HG03064 (cell line): Measurements from ENCODE around the gene RBM19.
"Not testable (repeated sequence)": the region's sequence is repeated elsewhere in the genome, so short reads cannot be mapped to it uniquely, and the experiment has no call there.

Experiments used
- ATAC-seq: cut with Tn5 transposase; IDR thresholded peaks from one replicate; pipeline ENCODE4 v1.9.1; 2021; ENCODE audit warnings: low read depth; ENCODE audit not compliant: unreplicated experiment

Gene RBM19

DNA sequence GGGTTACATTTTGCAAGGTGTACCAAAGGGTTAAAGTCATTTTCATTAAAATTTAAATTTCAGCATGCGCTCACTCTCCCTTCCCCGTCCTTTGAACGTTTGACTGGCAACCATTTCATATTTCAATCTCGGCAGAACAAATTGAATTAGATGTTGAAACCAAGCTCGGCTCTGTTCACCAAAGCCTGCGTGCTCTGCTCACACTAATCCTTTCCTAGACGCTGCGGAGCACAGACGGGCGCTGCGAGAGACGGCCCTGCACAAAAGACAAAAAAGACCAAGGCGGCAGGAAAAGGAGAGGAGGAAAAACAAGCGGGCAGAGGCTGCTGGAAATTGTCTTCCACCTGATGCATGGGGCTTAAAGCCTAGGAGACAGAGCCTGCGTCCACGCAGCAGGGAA is 149.3 kb downstream of the RBM19 start:
- ATAC-seq, result no peak

DNA sequence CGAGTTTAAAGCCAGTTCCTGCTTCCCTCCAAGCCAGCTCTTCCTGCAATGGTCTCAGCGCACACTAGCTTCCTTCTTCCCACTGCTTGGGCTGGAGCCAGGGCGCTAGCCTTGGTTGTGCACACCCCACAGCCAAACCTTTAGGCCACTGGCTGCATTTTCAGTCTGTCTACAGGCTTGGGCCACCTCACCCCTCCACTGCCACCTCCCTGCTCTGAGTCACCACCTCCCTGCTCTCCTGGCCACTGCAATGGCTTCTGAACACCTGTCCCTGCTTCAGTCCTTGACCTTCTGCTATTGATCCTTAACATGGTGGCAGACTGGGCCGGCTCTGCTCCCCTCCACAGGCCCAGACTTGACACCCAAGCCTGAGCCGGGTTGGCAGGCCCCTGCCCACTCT is 151.1 kb downstream of the RBM19 start:
- ATAC-seq, result no peak

DNA sequence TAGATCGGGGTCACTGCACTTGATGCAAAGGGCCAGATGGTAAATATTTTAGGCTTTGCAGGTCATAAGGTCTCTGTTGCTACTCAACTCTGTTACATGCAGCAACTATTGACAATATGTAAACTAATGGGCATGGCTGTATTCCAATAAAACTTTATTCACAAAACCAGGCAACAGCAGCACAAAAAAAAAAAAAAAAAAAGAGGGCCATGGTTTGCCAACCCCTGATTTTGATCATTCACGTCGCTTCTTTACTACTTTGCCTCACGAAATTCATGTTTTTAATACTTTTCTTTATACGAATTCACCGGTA is 152.9 kb downstream of the RBM19 start:
- no peak for ATAC-seq

DNA sequence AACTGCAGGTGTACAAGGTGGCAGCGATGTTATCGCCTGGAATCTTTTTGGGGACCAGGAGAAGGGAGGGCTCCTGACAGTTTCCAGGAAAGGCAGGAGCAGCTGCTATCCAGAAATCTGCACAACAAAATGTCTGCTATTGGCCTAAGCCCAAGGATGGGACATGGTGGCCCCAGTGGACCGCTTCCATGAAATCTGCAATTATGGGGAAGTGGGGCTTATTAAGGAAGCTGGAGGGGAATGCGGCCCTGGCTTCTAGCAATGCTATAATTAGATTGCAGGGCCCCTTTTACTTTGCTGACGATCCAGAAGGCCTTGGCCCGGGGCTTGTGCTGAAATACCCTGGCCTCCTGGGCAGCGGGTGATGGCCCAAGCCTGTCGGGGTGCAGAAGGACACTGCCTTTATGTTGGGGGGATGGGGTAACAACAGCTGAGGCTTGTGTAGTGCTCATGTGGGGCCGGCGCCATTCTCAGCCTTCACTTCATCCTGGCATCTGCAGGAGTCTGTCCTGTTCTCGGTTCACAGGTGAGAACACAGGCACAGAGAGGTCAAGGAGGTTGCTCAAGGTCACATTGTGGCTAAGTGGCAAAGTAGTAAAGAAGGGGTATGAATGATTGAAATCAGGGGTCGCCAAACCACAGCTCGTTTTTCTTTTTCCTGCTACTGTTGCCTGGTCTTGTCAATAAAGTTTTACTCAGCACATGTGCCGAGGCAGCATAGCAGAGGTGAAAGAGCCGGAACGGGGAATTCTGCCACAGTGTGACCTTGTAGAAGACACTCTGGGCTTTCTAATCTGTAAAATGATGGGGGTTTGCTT is 153.5 kb downstream of the RBM19 start:
- no peak for ATAC-seq

DNA sequence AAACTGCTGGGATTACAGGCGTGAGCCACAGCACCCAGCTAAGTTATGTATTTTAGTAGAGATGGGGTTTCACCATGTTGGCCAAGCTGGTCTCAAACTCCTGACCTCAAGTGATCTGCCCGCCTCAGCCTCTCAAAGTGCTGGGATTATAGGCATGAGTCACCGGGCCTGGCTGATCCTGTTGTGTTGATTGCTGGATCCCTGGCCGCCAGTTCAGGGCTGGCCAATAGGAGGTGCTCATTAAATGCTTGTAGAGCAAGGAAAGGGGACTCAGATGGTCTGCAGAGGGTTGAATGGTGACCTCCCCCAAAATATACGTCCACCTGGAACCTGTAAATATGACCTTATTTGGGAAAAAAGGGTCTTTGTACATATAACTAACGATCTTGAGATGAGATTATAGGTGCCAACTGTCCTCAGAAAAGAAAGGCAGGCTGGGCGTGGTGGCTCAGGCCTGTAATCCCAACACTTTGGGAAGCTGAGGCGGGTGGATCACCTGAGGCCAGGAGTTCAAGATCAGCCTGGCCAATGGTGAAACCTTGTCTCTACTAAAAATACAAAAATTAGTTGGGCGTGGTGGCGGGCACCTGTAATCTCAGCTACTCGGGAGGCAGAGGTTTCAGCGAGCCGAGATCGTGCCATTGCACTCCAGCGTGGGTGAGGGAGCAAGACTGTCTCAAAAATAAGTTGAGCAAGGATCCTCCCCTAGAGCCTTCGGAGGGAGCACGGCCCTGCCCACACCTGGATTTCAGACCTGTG is 156.5 kb downstream of the RBM19 start:
- not testable (repeated sequence) for ATAC-seq

DNA sequence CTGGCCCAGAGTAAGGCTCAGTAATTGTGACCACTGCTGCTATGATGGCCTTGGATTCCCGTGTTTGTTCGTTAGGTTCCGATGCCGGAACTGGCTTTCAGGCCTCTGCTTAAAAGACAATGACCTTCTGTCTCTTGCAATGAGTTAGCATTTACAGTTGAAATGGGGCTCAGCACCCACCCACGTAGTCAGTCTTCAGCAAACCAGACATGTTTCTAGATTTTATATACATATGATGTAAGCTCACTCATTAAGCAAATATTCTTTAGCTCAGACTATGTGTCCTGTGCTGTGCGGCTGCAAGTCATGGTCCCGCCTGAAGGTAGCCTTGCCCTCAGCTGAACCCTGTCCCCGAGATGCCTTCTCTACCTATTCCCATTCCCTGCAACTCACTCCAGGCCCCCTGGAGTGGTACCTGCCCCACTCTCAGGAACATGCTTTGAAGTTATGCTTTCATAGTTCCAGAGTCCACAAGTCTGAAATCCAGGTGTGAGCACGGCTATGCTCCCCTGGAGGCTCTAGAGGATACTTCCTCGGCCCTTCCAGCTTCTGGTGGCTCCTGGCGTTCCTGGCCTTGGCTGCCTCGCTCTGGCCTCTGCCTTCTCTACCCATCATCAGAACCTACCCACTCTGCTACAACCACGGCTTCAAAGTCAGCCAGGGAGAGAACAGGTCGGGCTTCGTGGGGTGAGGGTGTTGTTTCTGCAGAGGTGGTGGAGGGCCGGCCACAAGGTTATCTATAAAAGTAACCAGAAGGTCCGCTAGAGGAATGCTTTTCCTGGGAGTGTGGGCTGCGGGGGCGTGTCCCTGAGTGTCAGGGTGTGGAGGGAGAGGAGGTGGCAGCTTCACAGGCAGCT is 157.8 kb downstream of the RBM19 start:
- no peak for ATAC-seq

DNA sequence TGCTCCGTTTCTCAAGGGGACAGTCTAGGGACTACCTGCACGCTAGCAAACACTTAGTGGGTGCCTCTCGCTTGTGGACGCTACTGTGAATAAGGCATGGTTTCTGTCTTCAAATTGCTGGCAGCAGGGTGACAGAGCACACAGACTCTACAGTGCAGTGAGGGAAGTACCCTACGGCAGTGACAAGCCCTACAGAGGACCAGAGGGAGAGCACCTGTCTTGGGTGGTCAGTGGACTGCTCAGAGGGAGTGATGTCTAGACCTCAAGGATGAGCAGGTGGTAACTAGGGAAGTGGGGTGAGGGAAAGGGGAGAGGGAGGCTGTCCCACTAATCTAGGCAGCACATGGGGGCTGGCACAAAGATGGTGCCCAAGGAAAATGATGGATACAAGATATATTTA is 160.5 kb downstream of the RBM19 start:
- no peak for ATAC-seq

DNA sequence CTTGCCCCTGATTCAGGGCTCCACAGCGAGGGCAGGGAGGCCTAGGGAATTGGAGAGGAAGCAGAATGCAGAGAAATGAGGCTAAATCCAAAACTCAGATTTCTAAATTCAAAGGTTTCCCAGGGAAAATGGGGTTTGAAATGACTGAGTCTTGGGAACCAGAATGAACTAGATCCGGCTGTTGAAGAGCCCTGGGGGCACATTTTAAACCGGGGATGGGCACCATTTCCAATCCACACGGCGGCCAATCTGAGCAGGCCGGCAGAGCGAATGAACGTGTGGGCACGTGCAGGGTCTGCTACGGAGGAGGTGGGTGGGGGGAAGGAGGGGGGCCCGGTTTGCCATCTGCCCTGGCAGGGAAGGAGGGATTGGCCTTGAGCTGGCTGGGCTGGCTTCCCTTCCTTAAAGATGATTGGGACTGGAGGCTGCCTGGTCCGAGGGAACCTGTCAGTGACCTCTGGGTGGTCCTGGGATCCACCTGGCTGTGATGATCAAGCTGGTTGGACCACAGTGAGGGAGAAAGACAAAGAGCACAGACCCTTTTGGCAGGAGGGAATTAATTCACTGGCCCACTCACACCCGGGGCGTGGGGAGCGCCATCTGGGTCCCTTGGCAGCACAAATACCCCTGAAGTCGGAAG is 161.0 kb downstream of the RBM19 start:
- no peak for ATAC-seq

DNA sequence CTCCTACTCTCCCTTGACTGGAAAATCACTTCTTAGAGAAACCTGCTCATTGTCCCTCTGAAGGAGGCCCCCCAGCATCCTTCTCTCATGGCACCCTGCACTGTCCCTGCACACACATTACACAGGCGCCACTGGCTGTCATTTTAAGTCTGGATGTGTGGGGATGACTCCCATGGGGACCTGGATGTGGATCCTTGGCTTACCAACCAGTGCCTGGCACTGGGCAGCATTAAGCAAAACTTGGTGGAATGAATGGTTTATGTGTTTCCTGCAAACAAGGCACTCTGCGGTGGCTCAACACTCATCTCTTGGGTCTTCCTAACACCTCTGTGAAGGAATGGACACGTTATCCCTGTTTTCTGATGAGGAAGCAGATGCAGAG is 162.4 kb downstream of the RBM19 start:
- no peak for ATAC-seq

DNA sequence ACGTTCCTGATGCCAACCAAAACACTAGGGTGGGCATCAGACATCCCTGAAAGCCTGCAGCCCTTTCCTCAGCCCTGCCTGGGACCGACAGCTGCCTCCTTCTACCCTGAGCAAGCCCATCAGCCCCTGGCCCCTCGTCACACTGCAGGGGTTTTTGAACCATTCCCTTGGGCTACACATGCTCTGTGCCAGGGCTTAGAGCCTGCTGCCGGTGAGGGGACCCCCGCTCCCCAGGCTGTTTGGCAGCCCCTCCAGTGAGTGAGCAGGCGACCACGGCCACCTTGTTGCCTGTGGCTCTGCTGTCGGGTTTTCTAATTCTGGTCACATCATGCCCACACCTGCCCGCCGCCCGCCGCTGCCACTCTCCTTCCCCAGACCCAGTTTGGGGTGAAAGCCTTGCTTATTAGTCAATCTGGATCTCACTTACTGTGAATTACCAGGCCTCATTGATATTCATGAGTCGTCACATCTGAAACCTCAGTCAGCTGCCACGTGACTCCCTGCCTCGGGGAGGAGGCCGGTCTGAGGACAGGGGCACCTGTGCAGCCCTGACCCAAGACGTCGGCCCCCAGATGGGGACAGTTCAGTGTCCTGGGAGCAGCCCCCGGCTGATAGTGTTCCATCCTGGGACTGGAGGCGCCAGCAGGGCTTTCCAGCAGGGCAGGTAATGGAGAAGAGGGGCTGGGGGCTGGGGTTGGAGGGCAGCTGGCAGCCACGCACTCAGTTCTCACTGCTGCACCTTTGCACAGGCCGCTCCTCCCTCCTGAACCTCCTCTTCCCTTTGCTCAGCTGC is 163.0 kb downstream of the RBM19 start:
- ATAC-seq, result no peak

DNA sequence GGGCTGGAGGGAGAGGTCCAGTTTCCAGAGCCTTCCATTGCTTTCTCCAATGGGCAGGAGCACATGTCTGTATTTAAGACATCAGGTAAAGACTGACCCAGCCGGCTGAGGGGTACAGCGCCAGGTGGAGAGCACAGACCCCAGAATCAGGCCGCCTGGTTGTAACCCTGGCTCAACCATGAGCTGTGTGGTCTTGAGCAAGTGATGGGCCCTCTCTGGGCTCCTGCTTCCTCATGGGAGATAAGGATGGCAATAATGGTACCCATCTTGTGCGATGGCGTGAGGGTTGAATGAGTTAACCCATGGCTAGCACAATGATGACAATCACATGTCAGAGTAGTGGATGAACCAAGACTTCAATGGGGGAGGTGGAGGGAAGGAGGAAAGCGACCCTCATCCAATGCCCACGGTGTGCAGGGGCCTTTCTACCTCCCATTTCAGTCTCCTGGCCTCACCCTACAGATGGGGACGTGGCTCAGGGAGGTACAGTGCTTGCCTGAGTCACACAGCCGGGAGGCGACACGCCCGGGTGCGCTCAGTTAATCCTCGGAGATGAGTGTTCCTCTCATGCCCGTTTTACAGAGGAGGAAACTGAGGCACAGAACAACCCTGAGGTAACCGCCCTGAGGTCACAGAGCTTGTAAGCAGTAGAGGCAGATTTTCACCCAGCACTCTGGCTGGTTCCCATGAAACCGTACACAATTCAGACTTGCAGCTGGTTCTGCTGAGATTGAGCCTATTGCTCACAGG is 163.9 kb downstream of the RBM19 start:
- ATAC-seq, result no peak

DNA sequence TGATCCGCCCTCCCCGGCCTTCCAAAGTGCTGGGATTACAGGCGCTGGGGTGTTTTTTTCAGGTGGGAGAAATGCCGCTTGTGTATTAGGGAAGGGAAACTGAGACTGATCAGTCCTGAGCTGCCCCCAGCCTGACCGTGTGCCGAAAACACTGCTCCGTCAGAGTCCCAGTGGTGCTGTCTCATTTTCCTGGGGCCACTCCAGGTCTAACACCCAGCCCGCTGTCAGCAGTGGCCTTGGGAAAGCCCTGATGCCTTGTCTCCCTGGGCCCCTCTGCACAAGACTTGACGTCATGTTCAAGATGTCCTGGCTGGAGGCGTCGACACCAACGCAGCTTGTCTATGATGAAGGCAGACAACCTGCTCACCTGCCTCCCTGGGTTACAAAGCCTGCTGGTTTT is 165.9 kb downstream of the RBM19 start:
- no peak for ATAC-seq

DNA sequence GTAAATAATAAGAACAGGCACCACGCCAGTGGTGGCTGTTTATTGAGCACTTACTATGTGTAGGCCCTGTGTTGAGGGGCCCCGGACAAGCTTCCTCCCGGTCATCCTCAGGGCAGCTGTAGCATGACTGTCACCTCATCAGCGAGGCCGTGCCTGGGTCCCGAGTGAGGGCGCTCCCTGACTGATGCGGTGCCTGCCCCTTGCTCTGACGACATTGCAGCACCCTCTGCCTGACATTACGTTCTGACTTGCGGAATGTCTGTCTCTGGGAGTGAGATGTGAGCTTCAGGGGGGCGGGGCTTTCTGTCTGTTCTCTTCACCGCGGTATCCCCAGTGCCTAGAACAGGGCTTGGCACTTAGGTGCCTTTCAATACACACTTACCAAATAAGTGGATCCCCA is 167.6 kb downstream of the RBM19 start:
- ATAC-seq, result no peak

DNA sequence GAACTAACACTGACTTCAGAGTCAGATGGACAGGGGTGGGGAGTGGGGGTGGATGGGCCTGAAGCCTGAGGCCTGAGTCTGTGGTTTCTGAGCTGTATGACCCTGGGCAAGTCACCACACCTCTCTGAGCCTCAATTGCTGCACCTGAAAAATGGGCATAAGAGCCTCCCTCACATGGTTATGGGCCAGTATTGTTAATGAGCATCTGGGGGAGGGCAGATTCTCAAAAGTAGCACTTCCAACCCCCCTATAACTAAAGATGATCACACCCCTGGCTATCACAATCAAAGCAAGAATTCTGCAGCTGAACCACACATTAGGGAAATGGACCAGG is 168.6 kb downstream of the RBM19 start:
- no peak for ATAC-seq

DNA sequence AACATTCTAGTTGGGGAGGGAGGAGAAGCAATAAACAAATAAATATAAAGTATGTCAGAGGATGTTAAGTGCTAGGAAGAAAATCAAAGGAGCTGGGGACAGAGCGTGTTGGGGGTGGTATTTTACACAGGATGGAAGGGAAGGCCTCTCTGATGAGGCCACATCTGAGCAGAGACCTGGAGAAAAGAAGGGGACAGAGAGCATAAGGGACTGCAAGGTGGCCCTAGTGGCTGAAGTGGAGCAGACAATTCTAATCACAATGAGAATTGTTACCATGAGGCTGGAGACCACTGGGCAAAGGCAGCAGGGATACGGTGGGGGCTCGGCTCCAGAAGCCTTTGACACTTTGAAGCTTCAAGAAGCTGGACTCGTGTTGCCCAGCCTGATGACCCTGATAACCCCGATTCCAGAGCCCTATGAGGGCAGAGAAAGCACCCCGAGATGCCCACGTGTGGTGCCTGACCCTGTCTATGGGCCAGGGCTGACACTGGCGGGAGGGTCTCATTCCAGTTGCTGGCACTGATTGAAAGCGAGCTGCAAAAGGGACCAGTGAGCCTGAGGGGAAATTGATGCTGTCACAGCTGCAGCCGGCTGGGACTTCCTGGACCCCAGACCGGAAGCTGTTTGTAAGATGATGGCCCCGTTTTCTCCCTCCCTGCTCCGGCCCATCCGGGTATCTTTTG is 169.1 kb downstream of the RBM19 start:
- no peak for ATAC-seq

DNA sequence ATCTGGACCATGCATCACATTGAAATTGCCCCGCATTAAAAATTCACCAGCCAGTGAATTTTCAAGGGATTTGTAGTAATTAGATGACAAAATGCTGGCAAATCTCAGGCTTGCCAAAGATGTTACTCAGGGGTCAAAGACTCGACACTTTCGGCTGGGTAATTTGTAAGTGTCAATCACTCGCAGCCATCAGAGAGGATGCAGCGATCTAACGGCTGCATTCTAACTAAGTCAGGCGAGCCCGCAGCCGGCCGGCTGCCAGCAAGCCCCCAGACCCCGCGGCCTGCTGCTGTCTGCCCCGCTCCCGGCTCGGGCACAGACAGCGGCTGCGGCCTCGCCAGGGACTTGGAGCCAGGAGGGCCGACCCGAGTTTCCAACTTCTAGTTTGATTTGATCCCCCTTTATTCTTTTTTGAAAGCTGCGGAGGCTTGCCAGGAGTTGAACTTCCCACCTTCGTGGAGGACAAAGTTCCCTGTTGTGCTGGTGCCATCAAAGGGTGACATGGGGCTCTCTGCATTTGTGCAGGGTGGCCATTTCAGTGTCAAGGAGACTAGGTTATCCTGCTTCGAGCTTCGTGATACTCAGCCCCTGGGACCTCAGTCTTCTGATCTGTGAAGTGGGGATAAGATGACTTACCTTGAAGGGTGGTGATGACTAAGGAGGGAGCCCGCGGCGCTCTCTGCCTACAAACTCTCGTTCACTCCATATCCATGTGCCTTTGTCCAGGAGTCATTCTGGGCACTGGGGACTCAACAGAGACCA is 169.9 kb downstream of the RBM19 start:
- no peak for ATAC-seq

DNA sequence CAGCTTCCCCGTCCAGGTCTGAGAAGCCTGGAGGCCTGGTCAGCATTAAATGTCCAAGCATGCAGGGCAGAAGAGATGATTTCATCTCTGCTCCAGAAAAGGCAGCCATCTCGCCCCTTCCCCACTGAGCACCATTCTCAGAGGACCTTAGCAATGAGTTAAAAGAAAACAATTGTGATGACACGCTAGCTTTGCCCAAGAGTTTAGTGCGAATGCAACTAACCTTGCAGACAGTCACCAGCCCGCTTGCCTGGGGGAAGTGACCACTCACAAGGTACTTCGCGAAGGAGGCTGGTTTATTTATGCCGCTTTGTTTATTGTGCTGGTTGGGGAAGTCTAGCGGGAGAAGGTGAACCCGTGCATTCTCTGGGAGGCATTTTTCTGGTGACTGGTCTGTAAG is 170.7 kb downstream of the RBM19 start:
- no peak for ATAC-seq

DNA sequence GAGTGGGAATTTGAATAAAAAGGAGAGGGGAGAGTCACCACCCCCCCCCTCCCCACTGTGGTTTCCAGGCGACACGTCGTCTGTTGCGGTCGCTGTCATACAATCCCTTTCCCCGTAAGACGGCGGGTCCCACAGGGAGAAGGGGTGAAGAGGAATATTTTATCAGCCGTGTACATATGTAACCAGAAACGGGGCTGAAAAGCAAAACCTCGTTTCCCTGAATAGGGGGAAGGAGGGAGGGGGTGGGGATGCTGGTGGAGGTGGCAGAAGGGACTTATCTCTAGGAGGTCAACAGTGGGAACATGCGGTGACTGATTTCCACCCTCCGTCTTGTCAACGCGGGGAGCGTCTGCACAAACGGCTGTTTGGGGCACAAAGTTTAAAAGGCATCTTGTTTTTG is 171.4 kb downstream of the RBM19 start:
- ATAC-seq, result no peak
